22Rv1 (cell line): Measurements from ENCODE around the gene MTCL1.

Experiments
- ZFX ChIP-seq: fragments of 450-650 bp; IDR thresholded peaks from 2 replicates; pipeline ENCODE4 v1.6.1; 2017; ENCODE audit warnings: antibody characterized with exemption, borderline replicate concordance
- TF ChIP-seq, protein P1 (sequence below): fragments of 450-650 bp; IDR thresholded peaks from 2 replicates; pipeline ENCODE4 v1.5.1; 2017; ENCODE audit warnings: mild to moderate bottlenecking

DNA sequence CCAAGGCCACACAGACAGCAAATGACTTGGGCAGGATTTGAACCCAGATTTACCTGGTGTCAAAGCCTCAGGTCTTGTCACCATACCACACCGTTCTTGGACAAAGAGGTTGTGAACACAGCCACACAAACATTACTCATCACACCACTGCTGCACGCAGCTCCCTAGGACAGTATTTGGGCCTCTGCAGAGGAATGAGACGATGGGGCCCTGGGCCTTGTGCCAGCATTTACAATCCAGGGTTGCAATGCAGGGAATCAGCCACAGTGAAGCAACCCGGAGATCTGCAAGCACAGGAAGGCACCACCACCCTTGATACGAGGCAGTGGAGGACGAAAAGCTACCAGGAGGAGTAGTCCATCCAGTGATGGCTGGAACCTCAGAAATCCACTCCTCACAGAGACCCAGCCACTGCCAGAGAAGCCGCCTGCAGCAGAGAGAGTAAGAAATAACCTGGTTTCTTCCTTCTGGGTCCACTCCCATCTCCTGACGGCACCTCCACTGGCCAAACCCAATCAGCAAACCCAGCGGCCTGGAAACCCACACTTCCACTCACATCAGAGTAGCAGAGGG lies 3.7 kb upstream of the MTCL1 start:
- TF ChIP-seq, protein P1, sequence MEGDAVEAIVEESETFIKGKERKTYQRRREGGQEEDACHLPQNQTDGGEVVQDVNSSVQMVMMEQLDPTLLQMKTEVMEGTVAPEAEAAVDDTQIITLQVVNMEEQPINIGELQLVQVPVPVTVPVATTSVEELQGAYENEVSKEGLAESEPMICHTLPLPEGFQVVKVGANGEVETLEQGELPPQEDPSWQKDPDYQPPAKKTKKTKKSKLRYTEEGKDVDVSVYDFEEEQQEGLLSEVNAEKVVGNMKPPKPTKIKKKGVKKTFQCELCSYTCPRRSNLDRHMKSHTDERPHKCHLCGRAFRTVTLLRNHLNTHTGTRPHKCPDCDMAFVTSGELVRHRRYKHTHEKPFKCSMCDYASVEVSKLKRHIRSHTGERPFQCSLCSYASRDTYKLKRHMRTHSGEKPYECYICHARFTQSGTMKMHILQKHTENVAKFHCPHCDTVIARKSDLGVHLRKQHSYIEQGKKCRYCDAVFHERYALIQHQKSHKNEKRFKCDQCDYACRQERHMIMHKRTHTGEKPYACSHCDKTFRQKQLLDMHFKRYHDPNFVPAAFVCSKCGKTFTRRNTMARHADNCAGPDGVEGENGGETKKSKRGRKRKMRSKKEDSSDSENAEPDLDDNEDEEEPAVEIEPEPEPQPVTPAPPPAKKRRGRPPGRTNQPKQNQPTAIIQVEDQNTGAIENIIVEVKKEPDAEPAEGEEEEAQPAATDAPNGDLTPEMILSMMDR: no peak
- no peak for TF ChIP-seq ZFX
